SKM-1 (cell line): ENCODE results near the gene C1QTNF1.
"Not testable (repeated sequence)": the region's sequence is repeated elsewhere in the genome, so short reads cannot be mapped to it uniquely, and the experiment has no call there.

Source experiments
- DNase-seq: peaks from one replicate; lab custom pipeline; 2025; ENCODE audit not compliant: unreplicated experiment; lab: John Stamatoyannopoulos, UW

Gene C1QTNF1

GRCh38 chr17:79005063-79005861 is 18.7 kb upstream of the C1QTNF1 start:
- no peak for DNase-seq

GRCh38 chr17:79006046-79006445 is 17.9 kb upstream of the C1QTNF1 start:
- no peak for DNase-seq

GRCh38 chr17:79006794-79007503 is 17.0 kb upstream of the C1QTNF1 start:
- no peak for DNase-seq

- no peak for DNase-seq
Observed at GRCh38 chr17:79007504-79008381, 16.2 kb upstream of the C1QTNF1 start.

- DNase-seq = no peak
Observed at GRCh38 chr17:79008666-79009387, 15.1 kb upstream of the C1QTNF1 start.

GRCh38 chr17:79009397-79010303 is 14.3 kb upstream of the C1QTNF1 start, which contains the start of gene CANT1:
Gene CANT1, minus strand, starts transcription at chr17:79009764. Its CDS starts 12,142 bp downstream, at chr17:78997622.
- peak; percentile 61 for DNase-seq

- DNase-seq = no peak
Observed at GRCh38 chr17:79010304-79010646, 13.7 kb upstream of the C1QTNF1 start.

GRCh38 chr17:79011451-79012147 is 12.4 kb upstream of the C1QTNF1 start:
- no peak for DNase-seq

- no peak for DNase-seq
Observed at GRCh38 chr17:79012563-79013134, 11.3 kb upstream of the C1QTNF1 start.

- no peak for DNase-seq
Observed at GRCh38 chr17:79014158-79014758, 9.7 kb upstream of the C1QTNF1 start.

- no peak for DNase-seq
Observed at GRCh38 chr17:79017546-79018369, 6.2 kb upstream of the C1QTNF1 start.

- DNase-seq = no peak
Observed at GRCh38 chr17:79018370-79018695, 5.6 kb upstream of the C1QTNF1 start.

GRCh38 chr17:79019261-79019631 is 4.7 kb upstream of the C1QTNF1 start:
- DNase-seq = no peak

- no peak for DNase-seq
Observed at GRCh38 chr17:79019632-79020584, 4.1 kb upstream of the C1QTNF1 start.

- DNase-seq = no peak
Observed at GRCh38 chr17:79020631-79021301, 3.2 kb upstream of the C1QTNF1 start.

GRCh38 chr17:79021929-79022328 is 2.0 kb upstream of the C1QTNF1 start:
- not testable (repeated sequence) for DNase-seq
